GM03348 (cell line): ENCODE results near the gene DENND6B.
A peak's percentile ranks its signal among the peaks of the same experiment; 100 is the strongest.

ENCODE experiments used
- DNase-seq: peaks from one replicate; pipeline ENCODE4 v3.0.0; 2012; ENCODE audit warnings: low spot score

DENND6B gene

GRCh38 chr22:50316114-50317065, 10.4 kb downstream of the DENND6B start:
- no peak for DNase-seq

- no peak for DNase-seq
Measured at GRCh38 chr22:50315289-50316113, 11.3 kb downstream of the DENND6B start.

DNA sequence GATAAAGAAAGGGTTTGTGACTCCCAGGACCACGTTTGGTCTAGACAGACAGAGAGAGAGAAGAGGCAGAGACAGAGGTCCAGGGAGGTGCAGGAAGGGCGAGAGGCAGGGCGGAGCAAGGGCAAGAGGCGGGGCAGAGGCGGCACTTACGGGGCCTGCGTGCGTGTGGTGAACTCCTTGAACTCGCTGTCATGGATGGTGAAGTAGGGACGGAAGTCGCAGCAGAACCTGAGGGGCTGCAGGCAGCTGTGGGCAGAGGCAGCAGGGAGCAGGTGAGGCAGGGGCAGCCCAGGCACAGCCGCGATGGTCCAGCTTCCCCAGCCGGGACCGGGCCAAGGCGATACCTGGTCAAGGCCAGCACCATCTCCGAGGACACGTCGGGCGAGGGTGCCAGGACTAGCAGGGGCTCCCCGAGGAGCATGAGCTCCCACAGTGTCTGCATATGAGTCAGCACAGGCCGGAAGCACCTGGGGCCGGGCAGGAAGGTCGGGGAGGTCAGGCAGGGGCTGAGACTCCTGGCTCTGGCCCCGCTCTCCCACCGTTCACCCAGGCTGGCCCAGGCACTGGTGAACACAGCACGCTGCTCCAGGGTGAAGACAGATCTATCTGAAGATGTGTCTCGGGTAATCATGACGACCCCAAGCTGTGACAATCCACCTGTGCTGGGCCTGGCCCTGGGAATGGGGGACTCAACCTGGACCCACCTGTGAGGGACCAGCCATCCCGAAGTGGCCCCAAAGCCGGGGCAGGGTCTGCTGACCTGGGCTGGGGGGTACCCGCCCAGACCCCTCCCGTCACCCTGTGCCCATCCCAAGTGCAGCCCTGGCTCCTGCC, 12.1 kb downstream of the DENND6B start:
- no peak for DNase-seq

DNA sequence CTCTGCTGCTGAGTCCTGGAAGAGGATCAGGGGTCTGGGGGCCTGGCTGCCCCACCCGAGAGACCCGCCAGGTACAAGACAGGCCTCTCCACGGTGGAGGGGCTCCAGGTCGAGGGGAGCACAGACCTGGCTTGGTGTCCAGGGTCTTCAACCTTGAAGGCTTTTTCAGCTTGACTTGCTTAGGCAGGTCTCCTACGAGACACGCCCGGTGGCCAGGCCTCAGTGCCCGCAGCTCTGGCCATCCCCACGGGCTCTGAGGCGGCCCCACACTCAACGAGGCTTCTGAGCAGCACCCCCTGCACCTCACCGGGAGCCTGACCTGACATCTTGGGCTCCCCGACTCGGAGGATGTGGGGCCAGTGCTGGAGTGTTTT, 12.7 kb downstream of the DENND6B start:
- no peak for DNase-seq

DNA sequence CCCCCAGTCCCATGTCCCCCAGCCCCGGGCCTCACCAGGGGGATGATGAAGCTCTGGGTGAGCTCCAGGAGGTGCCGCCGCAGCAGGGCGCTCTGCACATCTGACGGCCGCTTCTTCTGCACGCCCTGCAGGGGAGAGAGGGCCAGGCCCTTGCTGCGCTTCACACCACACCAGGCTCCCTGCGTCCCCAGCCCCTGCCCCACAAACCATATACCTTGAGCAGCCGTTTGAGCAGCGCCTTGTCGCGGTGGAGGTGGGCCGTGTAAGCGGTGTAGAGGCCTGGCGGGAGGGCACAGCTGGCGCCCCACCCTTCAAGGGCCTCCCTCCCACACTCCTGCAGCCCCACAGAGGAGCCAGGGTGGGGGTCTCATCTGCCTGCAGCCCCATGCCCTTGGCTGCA, 13.2 kb downstream of the DENND6B start:
- DNase-seq = no peak

GRCh38 chr22:50313021-50313420, 13.8 kb downstream of the DENND6B start:
- DNase-seq = no peak

DNA sequence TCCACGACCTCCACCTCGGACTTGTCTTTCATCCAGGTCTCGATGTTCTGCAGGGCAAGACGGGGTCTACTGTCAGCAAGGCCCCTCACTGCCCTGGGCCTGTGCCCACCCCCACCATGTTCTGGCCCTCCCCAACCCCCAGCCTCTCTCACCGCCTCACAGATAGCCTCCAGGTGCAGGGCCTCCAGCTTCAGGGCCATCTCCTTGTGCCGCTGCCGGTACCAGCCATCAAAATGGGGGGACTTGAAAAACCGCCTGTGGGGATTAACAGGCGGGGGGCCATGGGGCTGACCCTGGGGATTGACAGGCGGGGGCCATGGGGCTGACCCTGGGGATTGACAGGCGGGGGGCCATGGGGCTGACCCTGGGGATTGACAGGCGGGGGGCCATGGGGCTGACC, 14.4 kb downstream of the DENND6B start:
- DNase-seq = no peak

DNA sequence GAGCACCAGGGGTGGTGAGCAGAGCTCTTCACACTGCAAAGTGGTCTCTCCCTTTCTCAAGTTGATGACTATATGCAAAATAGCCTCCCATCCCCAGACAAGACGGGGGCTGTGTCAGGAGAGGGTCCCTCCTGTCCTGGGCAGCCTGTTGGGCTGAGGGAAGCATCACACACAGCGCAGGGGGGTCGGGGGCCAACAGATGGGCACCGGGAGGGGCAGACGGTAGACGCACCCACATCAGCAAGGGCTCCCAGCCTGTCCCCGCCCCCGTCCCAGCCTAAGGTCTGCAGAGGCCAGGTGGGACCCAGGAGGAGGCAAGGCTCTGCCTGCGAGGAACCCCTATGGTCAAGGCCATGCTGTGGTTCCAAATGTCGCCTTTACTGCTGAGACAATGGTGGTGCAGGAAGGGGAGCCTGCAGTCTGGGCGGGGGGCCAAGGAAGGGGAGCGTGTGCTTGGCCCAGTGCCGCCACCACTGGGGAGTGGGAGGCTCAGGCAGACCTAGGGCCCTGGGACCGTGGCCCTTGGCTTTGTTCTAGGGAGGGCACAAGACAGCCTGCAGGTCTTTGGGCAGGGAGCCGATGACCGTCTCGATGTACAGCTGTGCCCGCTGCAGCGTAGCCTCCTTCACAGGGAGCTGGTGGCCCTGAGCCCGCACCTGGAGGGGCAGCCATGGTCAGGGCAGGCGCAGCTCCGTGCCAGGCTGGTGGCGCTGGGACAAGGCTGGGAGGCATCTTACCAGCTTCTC, 15.0 kb downstream of the DENND6B start:
- no peak for DNase-seq

DNA sequence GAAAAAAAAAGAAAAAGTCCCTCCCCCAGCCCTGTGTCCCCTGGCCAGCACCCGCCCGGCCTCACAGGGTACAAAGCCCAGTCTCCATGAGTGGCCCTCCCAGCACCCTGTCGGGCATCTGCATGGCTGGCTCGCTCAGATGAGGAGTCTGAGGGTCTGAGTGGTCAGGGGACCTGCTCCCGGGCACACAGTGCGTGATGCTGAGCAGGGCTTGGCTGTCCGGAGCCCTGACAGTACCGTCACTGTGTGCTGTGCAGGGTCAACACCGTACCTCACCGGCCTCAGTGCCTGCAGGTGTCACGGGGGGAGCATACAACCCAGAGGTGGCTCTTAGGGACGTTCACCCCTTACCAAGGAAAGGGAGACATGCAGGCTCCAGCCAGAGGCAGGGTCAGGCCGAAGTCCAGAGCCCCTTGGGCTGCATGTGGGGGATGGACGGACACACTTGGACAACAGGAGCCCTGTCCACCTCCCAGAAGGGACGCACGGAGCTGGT, 15.8 kb downstream of the DENND6B start:
- DNase-seq = no peak

DNA sequence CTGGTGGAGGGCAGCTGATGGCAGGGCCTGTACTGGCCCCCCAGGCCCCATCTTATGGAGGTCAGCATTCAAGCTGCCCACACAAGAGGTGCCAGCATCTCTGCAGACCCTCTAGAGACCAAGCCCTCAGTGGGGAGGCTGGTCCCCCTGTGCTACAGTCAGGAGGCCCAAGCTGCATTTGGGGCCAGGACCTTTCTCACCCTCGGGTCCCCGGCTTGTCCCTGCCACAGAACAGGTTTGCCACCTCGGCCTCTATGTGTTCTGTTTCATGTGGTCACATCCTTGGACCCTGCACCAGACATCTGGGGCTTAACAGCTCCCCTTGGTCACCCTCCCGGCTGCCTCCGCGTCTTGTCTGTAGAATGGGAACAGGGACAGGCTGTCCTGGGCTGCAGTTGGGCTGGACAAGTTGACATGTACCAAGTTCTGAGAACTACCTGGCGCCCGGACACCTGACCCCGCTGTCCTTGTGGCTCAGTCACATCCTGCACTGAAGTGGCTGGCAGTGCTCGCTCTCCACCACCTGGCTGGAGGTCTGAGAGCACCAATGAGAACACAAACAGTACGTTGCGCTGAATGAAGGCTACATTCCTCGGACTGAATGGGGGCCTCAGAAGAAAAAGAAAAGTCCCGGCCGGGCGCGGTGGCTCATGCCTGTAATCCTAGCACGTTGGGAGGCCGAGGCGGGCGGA, 16.6 kb downstream of the DENND6B start:
- no peak for DNase-seq

DNA sequence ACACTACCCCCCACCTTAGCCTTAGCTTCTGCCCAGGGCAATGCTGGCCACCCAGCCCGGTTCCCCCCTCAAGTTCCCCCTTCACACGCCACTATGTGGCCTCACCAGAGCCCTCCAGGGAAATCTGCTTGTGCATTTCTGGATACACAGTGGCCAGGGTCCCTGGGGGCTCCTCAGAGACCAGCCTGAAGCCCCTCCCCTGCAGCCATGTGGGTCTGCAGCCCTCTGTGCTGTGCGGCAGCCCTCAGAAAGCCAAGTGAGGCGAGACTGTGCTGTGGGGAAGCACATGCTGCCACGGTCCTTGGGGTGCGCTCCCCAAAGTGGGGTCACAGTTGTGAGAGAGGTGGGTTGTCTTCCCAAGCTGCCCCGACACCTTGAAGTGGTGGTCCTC, 17.2 kb downstream of the DENND6B start:
- DNase-seq = no peak

DNA sequence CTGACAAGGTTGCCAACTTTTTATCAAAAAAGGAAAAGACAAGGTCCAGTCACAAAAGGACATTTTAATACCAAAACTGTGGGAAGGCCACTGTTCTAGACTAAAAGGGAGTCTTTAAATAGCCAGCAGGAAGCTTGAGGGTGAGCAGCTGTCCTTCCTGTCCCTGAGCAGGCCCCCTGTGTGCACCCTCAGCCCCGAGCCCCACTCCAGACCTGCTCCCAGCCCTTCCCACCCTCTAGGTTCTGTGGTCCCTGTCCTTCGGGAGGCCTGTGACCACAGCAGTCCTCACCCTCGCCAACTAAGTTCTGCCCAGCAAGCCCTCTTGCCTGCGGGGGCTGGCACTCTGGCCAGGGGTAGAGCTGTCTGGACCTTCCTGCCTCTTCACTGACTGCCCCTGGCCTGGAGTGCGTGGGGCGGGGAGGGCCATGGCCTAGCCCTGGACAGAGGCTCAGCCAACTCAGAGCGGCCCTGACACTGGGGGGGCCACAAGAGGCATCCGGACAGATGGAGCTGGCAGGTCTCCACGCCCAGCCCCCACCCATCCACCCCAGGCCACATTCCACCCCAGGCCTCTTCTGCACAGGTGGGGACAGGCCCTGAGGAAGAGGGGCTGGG, 17.7 kb downstream of the DENND6B start:
- no peak for DNase-seq

DNA sequence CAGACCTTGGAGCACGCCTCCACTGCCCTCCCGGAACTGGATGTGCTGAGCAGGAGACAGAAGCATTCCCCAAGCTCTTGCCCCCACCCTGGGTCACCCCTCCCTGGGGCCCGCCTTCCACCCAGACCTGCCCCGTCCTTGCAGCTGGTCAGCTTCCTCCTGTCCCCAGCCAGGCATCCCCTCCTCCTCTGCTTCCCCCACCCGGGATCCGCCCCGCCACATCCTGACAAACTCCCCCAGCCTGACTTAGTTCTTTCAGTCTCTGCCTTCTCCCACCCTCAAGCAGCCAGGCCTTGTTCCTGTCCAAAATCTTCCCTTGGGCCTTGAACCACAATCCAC, 18.2 kb downstream of the DENND6B start:
- peak; percentile 69 for DNase-seq

DNA sequence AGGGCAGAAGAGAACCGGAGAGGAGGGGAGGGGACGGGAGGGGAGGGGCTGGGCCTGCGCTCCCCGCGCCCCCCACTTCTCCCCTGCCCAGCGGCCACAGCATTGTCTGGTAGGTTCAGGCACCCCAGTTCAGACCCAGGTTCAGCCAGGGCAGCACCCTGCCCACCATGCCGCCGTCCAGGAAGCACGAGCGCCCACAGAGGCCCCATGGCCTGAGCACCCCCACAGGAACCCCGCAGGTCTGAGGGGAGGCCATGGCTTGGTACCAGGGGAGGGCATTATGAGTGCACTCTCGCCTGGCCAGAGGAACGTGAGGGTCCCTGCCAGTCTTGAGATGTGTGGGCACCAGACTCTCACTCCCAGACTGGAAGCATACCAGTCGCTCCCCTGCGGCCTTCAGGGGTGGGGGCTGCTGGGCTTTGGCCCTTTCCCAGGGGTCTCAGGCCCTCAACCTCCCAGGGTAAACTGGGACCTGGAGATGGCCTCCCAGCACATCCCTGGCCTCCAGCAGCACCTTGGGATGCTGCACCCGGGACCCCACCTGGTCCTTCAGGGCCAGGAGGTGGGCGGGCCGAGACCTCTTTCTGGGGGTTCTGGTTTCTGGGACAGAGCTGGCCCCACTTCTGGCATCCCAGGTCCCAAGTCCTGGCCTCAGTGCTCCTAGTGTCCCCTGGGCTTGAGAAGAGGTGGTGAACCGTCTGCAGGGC, 18.8 kb downstream of the DENND6B start:
- DNase-seq = no peak

DNA sequence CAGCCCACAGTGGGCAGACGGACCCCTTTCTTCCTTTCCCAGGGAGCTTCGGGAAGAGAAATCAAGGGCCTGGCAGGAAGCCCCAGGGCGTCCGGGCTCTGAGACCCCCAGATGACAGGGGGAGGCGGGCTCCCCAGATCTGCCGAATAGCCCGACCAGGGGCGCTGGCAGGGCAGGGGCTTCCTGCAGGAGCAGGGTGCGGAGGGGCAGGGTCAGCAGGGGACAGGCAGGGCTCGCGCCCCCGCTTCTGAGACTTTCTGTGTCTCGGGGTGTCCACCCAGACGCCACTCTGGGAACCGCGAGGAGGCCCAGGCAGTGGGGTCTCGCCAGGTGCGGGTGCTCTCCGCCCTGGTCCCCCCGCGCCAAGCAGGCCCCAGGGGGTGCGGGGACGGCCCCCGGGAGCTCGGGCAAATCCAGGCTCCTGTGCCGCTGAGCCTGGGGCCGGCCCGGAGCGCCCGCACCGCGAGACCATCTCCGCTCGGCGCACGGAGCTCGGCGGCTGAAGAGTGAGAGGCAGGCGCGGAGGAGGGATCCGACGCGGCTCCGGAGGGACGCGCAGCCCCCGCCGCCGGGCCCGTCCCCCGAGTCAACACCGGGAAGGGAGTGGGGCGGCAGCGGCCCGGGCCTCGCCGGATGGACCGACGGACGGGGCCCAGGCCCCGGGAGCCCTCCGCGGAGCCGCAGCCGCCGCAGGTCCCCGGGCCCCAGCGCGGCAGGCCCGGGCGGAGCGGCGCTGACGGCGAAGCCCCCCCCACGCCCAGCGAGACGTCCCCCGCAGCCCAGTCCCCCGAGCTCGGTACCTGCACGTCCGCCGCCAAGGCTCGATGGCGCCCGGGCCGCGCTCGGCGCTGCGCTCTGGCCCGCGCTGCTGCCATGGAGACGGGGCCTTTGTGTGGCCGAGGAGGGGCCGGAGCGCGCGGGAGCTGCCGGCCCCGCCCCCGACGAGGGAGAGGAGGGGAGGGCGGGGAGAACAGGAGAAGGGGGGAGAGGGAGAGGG, 19.8 kb downstream of the DENND6B start, which contains the start of gene PLXNB2:
TSS of gene PLXNB2 (minus strand) at position 894 of the 997 bp plus-strand sequence. CDS start 17,062 bp downstream, outside the sequence.
- peak; percentile 93 for DNase-seq

DNA sequence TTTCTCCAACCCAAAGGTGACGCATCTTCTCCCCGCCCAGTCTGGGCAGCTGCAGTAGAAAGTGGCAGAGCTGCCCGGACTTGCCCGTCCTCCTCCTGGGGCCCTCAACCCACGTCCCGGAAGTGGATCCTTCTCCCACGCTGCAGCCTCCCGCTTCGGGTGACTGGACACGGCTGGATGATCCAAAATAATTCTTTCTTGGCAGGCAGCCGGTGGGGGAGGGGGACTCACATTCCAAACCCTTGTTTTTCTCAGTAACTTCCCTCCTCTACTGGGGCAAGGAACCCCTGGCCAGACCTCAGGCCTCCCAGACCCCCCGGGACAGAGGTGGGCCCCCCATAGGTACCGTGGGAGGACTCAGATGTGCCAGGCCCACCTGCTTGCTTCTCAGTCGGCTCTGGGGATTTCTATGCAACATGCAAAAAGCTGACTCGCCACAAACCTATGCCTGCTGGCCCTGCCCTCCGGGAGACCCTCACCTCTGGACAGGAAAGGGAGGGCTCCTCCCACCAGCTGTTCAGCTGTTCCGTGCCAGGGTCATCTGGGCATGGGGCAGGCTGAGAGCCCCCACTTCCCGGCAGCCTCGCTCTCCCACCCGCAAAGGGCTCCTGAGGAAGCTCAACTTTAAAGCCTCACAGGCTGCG, 20.8 kb downstream of the DENND6B start:
- DNase-seq = peak; percentile 98

DNA sequence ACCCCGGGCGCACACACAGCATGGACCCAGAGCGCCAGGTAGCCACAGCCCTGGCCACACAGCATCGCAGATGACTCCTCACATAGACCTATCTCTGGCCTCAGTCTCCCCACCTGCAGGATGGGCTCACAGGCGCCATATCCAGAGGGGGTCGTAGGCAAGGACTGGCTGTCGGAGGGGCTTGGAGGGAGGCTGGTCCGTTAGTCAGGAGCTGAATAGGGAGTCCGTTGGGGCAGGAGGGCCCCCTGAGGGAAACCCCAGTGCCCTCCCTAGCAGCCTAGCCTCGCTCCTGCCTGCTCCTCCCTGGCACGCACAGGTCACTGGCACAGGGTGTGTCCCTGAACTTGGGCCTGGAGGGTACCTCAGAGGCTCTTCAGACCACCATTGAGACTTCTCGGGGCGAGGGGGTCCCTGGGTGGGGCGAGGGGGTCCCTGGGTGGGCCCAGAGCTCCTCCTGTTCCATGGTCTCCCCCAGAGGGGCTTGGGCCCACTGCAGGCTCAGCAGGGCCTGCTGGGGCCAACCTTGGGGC, 21.4 kb downstream of the DENND6B start:
- DNase-seq = no peak
